ENCODE results near the gene AMBRA1. TPM values are rescaled to one million over a fixed set of nuclear protein-coding genes. Genes with fewer than 3 reads are reported as not detected.
A peak's percentile ranks its signal among the peaks of the same experiment; 100 is the strongest.

Gene AMBRA1
- total and polyA plus RNA-seq, 2 experiments from 2014 or later, result 10.5 to 52.7 TPM

GRCh38 chr11:46535688-46536087 lies 58.1 kb downstream of the AMBRA1 start:
- Histone ChIP-seq H3K4me3 (no peak overlapping the region), H3K36me3 (no peaks in the 10 kb centered on the region), H3K4me1 (ENCODE audit: low read depth) (peaks cover 10% of the 10 kb centered on the region), H3K9me3 (ENCODE audit: low read depth) (no peaks in the 10 kb centered on the region), H3K27ac (no peak overlapping the region), H3K27me3 (no peaks in the 10 kb centered on the region)
- DNase-seq (ENCODE audit: low read depth in 1 of 2, low spot score in 1 of 2), result no peak
- no peak for TF ChIP-seq CTCF (IDR thresholded peaks at IDR 0.05; ENCODE audit: low read depth, low read length)

GRCh38 chr11:46534711-46535110 lies 59.1 kb downstream of the AMBRA1 start:
- Histone ChIP-seq H3K4me1 (ENCODE audit: low read depth) (peaks cover 10% of the 10 kb centered on the region), H3K9me3 (ENCODE audit: low read depth) (no peaks in the 10 kb centered on the region), H3K36me3 (no peaks in the 10 kb centered on the region), H3K27ac (no peak overlapping the region), H3K4me3 (no peak overlapping the region), H3K27me3 (no peaks in the 10 kb centered on the region)
- no peak for TF ChIP-seq CTCF (IDR thresholded peaks at IDR 0.05; ENCODE audit: low read depth, low read length)
- no peak for DNase-seq (ENCODE audit: low read depth in 1 of 2, low spot score in 1 of 2)

- no peak overlapping the region for H3K4me3 ChIP-seq
- no peak overlapping the region for H3K27ac ChIP-seq
- no peaks in the 10 kb centered on the region for H3K36me3 ChIP-seq
- no peaks in the 10 kb centered on the region for H3K27me3 ChIP-seq
- DNase-seq (ENCODE audit: low read depth in 1 of 2, low spot score in 1 of 2), result no peak
- no peaks in the 10 kb centered on the region for H3K9me3 ChIP-seq (ENCODE audit: low read depth)
- peaks cover 15% of the 10 kb centered on the region for H3K4me1 ChIP-seq (ENCODE audit: low read depth)
- no peak for TF ChIP-seq CTCF (IDR thresholded peaks at IDR 0.05; ENCODE audit: low read depth, low read length)
These were observed 60.3 kb downstream of the AMBRA1 start for GRCh38 chr11:46533396-46534100.

GRCh38 chr11:46529928-46530574 lies 63.8 kb downstream of the AMBRA1 start:
- H3K9me3 ChIP-seq (ENCODE audit: low read depth), result no peaks in the 10 kb centered on the region
- no peak overlapping the region for H3K4me3 ChIP-seq
- no peaks in the 10 kb centered on the region for H3K27me3 ChIP-seq
- H3K4me1 ChIP-seq (ENCODE audit: low read depth), result peaks cover 15% of the 10 kb centered on the region
- no peaks in the 10 kb centered on the region for H3K36me3 ChIP-seq
- no peak for DNase-seq (ENCODE audit: low read depth in 1 of 2, low spot score in 1 of 2)
- no peak for TF ChIP-seq CTCF (IDR thresholded peaks at IDR 0.05; ENCODE audit: low read depth, low read length)
- H3K27ac ChIP-seq, result no peak overlapping the region

DNA sequence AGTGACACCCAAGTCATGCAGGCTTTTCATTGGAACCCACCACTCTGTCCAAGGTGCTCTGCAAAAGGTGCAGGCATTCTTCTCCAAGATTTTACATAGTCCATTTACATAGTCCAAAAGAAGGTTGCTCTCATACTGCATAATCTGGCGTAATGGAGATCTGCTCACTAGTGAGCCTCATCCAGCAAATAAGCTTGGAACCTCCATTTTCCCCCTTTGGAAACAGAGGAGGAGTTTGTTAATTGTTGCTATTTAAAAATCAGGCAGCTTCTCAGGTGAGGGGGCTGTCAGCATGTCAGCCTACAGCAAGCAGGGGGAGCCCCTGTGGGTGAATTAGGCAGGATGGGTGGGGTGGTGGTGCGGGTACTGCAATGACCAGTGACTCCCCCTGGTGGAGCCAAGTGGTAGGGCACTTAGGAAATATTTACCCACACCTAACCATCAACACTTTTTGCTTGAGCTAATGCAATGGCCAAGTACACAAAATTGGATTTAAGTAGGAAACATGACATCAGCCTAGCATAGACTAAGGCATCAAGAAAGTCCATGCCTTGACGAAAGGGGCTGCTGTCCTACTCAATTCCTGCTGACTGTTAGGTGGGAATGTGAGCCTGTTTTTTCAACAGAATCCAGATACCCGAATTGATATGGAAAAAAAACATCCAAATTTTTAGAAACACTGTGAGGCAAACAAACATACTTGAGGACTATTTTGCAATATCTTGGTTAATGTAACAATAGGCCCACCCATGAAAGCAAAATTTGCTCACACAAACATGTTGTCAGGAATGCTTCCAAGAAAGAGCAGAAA lies 64.5 kb downstream of the AMBRA1 start:
- H3K4me1 ChIP-seq (ENCODE audit: low read depth), result peaks cover 15% of the 10 kb centered on the region
- peak; percentile 74 to 81 for DNase-seq (ENCODE audit: low read depth in 1 of 2, low spot score in 1 of 2)
- no peaks in the 10 kb centered on the region for H3K36me3 ChIP-seq
- no peaks in the 10 kb centered on the region for H3K27me3 ChIP-seq
- TF ChIP-seq CTCF (IDR thresholded peaks at IDR 0.05; ENCODE audit: low read depth, low read length), result peak; percentile 91
- H3K4me3 ChIP-seq, result no peak overlapping the region
- H3K9me3 ChIP-seq (ENCODE audit: low read depth), result no peaks in the 10 kb centered on the region
- H3K27ac ChIP-seq, result peak overlapping the region; percentile 50

Data from cardiac muscle cell (in vitro differentiated cells and primary cell).